ENCODE data around the gene MMP3. TPM values are rescaled to one million over a fixed set of nuclear protein-coding genes. Genes with fewer than 3 reads are reported as not detected.
"Not testable (repeated sequence)": the region's sequence is repeated elsewhere in the genome, so short reads cannot be mapped to it uniquely, and the experiment has no call there.

MMP3 gene
- not detected for polyA plus RNA-seq (ENCODE audit: insufficient read depth in 1 of 5, insufficient read length in 5 of 5, low replicate concordance in 1 of 5)
- long read RNA-seq, donor 1: 0 reads
- long read RNA-seq, donor 2: 0 reads
- long read RNA-seq, donor 3: 0 reads
- long read RNA-seq, donor 4: 0 reads
- long read RNA-seq, donor 5: 0 reads
- long read RNA-seq, donor 6: 0 reads
- long read RNA-seq, donor 7: 0 reads
- long read RNA-seq, donor 8: 0 reads

DNA sequence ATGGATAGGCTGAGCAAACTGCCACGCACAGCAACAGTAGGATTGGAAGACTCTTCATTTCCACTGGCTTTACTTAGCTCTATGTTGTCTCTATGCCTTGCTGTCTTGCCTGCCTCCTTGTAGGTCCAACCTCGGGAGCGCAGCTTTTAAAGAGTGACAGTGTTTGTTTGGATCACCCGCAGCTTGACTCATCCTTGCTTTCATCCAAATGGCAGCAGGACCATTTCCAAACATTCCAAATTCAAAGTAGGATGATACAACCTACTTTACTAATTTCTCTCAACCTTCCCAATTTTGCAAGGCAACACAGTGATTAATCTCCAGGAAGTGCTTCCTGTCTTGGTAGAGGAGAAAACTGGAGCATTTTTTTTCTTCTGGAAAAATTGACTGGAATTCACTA, at the start of gene MMP3:
TSS of gene MMP3 (minus strand) at position 121 of the 400 bp plus-strand sequence. CDS start at position 58, 63 bp downstream.
- DNase-seq: no peak

DNA sequence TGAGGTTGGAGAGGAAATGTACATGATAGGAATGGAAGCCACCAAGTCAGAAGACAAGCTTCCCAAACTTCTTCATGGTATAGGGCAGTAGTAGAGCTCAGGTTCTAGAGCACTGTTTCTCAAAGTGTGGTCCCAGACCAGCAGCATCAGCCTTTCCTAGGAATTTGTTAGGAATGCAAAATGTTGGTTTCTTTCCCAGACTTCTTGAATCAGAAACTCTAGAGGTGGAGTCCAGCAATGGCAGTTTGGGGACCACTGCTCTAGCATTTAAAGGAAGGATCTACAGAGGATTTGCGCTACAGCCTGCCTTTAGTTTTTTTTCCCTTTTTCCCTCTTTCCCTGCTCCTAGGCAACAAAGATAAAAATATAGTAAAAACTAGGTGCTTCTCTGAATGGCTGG, 48.3 kb upstream of the MMP3 start:
- no peak for DNase-seq

DNA sequence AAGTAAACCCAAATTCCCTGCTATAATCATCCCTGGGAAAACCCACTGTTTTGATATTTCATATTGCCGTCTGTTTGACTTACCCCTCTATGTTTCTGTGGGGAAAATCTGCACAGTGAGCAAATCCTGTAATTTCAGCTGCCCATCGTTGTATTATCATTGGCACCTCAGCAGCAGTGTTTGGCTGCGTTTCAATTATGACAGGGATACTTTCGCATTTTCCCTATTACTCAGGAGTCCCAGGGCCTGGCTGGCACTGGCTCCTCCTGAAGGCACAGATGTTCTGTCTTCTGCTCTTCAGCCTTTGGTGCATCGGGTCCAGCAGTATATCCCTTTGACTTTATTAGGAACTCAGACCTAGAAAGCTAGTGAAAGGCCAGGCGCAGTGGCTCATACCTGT, 43.6 kb upstream of the MMP3 start:
- DNase-seq: no peak

- no peak for DNase-seq
Measured at GRCh38 chr11:102883141-102883540, 39.7 kb upstream of the MMP3 start.

DNA sequence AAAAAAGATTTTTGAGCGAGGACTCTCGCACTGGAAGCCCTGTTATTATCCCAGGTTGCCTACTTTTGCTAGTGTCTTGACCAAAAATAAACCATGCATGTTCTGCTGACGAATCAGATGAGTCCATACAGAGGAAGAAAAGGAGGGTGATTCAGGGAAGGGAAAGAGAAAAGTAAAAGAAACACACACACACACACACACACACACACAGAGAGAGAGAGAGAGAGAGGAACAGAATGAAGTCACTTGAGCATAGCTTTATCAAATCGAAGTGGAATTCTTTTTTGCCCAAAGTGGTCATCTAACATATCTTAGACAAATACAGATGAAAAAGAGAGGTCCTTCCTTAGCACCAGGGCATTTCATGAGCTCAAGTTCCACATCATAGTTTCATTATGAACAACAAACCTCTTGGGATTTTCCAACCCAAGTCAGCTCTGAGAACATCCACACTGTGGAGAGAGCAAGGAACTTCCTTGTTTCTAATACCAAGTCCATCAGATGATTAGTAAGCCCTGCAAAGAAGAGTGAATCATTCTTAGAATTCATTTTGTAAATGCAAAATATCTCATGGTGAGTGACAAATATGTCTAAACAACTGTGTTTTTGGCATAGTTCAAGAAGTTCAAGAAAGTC, 39.1 kb upstream of the MMP3 start:
- no peak for DNase-seq

DNA sequence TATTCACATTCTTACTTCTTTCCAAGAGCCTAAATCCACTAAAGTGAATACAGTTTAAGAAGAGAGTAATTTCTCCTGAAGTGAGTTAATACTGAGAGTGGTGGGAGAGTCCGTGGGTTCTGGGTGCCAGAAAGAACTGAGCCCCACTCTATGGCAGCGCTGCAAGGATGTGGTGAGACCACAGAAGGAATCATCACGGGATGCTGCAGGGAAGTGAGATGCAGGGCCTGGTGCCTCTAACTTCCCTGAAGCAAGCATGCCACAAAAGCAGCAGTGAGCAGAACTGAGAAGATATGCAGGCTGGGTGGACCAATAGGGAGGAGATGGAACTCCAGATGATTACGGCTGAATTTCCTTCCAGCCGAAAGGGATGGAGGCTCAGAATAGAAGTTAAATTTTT, 36.4 kb upstream of the MMP3 start:
- no peak for DNase-seq

DNA sequence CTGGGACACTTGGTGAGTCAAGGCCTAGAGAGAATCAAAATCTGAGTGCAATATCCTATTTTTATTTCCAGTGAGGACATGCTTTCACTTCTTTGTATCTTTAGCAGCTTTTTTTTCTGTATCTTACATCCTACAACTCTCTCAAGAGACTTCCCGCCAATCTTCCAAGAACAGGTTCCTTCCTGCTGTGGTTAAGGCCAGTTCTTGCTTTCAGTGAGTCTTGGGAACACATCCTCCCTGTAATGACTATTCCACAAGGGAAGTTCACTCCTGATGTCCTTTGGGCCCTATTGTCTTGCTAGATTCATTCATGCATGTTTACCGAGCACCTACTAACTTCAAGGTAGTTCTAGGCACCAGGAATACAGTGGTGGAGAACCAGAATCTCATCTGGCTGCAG, 35.2 kb upstream of the MMP3 start:
- no peak for DNase-seq

DNA sequence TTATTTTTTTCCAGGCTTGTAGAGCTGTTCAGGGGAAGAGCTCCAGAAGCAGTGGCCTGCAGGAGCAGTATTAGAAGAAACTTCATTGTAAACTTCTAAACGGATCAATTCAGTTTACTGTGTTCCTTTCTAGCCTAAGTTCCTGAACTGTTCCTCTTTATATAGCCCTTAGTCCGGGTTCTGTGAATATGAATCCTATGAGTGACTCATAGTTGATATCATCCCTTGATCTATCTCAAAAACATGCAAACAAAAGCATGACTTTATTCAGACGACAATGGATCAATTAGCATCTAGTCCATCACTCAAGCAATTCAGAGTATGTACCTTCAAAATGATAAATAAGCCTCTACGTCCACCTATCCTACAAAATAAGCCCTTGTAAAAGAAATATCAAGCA, 31.4 kb upstream of the MMP3 start, which contains the start of gene MMP12:
TSS of gene MMP12 (minus strand) at position 131 of the 400 bp plus-strand sequence. CDS start at position 86, 45 bp downstream.
- DNase-seq: no peak

DNA sequence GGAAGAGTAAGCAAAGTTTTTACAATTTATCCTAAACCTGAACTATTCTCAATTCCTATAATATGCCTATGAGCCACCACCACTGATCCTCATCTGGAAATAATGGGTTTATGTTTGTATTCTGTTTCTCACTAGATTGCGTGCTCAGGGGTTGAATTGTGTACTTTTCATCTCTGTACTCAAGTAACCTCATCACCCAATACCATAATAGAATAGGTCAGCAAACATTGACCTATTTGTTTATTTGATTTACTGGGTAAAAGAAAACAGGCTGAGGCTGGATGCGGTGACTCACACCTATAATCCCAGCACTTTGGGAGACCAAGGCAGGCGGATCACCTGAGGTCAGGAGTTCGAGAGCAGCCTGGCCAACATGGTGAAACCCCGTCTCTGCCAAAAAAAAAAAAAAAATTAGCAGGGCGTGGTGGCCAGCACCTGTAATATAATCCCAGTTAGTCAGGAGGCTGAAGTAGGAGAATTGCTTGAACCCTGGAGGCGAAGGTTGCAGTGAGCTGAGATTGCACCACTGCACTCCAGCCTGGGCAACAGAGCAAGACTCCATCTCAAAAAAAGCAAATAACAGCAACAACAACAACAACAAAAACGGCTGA, 26.1 kb upstream of the MMP3 start:
- DNase-seq: not testable (repeated sequence)

DNA sequence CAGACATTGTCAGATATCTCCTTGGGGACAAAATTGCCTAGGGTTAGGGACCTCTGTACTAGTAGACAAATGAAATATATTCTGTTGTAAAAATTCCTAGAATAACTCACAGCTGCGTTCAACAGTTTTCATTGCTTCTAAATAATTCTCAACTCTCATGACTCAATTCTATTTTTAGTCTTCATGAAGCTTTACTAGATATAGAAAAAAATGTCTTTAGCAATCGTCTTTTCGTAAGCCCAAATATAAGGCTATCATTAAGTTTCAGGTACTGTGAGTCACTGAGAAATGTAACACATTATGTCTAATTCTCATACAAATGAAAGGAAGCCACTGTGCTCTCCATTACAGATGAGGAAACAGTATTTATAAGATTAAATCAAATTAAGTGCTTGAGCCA, 24.9 kb upstream of the MMP3 start:
- no peak for DNase-seq

DNA sequence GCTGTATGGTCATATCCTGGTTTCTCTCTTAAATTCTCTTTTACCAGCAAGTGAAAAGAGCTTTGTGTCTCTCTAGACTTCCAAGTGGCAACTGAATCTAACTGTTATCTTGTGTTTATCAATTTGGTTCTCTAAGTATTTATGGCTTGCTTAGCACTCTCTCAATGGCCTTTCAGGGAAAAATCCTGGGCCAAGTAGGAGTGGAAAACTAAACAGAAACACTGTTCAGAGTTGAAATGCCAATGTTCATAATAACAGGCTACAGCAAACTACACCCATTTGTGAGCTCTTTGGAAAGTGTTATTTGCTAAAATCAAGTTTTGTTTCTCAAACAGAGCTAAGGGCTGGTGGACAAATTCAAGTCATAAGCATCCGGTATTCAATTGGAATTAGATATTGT, 21.3 kb upstream of the MMP3 start:
- no peak for DNase-seq

DNA sequence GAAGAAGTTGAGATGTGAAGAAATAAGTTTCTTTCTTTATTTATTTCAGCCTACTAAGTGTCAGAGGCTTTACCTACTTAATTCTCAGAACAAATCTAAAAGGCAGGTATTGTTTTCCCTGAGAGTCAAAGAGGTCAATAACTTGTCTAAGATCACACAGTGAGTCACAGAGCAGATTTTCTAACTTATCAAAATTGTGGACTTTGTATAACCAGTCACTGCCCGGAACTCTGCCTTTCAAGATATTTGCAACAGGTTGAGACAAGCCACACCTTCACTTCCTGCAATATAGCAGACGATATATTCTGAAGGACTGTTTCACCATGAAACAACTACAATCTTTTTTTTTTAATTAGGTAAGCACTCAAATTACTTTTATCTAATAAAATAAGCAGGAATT, 10.5 kb upstream of the MMP3 start:
- DNase-seq: no peak

DNA sequence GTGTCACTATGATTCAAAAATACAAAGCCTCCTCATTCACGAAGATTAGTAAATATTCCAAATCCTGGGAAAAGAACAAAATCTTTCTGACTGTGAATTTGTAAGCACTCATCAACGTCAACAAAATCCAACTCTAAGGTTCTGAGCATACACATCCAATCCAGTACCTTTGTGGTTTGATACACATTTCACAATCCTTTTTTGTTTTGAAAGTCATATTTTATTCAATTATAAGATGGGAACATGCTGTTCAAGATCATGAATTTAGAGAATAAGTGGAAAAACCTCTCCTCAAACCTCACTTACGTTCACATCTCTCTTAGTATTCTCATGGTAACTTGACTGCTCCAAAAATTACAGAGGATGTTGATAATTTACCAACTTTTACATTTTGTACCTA, 9.6 kb upstream of the MMP3 start:
- DNase-seq: no peak

- no peak for DNase-seq
Measured at GRCh38 chr11:102850973-102851745, 7.8 kb upstream of the MMP3 start.

- DNase-seq: no peak
Measured at GRCh38 chr11:102849311-102849710, 5.9 kb upstream of the MMP3 start.

DNA sequence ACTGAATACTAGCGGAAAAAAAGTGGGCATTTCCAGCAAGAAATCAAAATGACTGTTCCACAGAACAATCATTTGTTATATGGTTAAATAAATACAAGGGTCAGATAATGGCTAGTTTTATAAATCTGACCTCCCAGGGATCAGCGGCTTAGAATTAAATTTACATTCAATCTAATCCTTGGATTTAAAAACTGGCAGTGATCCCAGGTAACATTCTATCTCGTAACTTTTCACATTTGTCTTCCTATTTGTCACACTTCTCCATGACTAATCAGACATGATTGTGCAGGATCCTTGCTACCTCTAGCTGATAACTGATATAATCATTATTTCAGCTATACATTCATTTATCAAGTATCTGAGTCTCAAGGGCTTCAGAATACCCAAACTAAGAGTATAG, 2.9 kb upstream of the MMP3 start:
- DNase-seq: no peak

GRCh38 chr11:102842930-102843329, 479 bp downstream of the MMP3 start:
- no peak for DNase-seq

GRCh38 chr11:102840018-102840417, 3.4 kb downstream of the MMP3 start:
- DNase-seq: no peak

DNA sequence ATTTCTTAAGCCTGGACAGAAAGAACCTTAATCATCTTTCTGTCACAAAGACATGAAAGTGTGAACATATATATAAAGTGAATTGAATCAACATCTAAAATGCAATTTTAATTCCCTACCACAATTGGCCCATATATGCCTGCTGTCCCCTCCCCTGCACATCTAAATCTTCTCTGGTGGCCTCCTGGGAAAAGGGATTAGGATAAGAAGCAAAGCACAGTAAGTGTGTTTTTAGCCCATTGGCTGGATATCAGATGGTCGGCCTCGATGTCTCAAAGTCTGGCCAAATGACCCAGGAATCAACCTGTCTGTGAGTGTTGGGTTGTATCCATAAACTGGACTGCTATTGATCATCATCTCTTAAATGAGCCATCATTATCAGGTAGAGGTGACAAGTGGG, 5.8 kb downstream of the MMP3 start:
- no peak for DNase-seq

DNA sequence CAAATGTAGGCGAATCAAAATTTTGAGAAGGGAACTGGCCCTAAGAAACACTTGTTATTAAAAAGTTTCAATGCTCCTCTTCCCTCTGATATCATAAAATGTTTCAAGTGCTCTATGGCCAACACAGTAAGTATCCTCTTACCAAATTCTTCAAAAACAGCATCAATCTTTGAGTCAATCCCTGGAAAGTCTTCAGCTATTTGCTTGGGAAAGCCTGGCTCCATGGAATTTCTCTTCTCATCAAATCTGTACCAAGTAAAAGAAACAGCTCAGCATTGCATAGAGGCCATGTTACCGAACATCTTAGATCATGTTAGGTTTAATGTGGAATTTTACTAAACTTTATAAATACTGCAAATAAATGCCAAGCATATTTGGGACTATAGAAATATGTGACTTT, 6.3 kb downstream of the MMP3 start:
- DNase-seq: no peak

DNA sequence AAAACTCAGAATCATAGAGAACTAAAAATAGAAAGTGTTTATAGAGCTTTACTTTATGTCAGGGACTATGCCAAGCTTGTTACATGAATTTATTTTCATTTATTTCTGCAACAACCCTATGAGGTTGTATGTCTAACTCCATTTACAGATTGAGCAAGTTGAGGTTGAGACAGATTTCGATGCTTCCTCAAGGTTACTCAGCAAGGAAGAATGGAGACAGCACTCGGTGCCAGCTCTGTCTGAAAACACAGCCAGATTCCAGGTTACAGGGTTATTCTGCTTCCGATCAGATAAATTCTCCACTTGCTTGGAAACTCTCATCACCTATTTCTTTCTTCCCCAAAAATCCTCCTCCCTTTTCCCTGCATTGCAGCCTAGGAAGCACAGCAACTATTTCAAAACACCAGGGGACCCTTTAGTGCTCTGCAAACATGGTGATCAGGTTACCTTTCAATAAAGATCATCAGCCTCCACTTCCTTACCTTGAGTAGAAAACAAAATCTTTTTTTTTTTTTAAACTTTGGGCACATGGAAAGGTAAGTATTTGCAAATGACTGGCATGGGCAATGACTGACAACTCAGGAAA, 7.0 kb downstream of the MMP3 start:
- no peak for DNase-seq

DNA sequence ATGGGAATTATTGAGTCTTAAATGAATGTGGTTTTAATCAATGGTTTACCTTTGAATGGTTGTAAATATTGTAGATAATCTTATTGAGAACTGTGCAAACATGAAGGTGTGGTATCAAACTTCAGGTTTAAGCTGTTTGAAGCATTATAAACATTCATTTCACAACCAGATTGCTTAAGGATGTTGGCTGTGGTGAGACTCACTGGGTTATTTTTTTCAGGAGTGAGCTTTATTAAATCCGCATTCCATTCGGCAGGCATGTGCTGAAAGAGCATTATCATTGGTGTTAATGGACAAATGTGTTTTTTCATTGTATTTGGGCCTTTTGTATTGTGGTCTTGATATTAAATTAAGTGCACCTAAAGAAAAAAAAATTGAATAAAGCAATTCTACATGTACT, 9.7 kb downstream of the MMP3 start:
- no peak for DNase-seq
